ENCODE results near the gene SUGCT. TPM values are rescaled to one million over a fixed set of nuclear protein-coding genes. Genes with fewer than 3 reads are reported as not detected.

Gene SUGCT
- total RNA-seq, 1 donor, result 6.7 TPM

DNA sequence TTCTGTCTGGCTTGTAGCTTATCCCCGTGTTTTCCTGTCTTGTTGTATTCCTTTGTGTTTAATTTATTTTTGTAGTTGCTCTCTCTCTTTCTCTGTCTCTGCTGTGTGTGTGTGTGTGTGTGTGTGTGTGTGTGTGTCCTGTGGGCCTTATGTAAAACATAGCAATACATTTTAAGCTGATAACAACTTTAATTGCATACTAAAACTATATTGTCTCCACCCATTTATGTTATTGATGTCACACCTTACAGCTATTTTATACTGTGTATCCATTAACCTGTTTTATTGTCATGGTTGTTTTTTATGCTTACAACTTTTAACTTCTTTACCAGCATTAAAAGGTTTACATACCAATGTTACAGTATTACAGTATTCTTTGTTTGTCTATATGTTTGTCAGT is 293.6 kb downstream of the SUGCT start:
- no peak for DNase-seq (ENCODE audit: low read depth)
- TF ChIP-seq, protein P1, sequence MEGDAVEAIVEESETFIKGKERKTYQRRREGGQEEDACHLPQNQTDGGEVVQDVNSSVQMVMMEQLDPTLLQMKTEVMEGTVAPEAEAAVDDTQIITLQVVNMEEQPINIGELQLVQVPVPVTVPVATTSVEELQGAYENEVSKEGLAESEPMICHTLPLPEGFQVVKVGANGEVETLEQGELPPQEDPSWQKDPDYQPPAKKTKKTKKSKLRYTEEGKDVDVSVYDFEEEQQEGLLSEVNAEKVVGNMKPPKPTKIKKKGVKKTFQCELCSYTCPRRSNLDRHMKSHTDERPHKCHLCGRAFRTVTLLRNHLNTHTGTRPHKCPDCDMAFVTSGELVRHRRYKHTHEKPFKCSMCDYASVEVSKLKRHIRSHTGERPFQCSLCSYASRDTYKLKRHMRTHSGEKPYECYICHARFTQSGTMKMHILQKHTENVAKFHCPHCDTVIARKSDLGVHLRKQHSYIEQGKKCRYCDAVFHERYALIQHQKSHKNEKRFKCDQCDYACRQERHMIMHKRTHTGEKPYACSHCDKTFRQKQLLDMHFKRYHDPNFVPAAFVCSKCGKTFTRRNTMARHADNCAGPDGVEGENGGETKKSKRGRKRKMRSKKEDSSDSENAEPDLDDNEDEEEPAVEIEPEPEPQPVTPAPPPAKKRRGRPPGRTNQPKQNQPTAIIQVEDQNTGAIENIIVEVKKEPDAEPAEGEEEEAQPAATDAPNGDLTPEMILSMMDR (IDR thresholded peaks at IDR 0.05; ENCODE audit: insufficient read depth, low read length), result no peak
- no peak overlapping the region for H3K4me3 ChIP-seq (ENCODE audit: low read depth, low read length)

- no peak overlapping the region for H3K4me3 ChIP-seq (ENCODE audit: low read depth, low read length)
- TF ChIP-seq, protein P1 (IDR thresholded peaks at IDR 0.05; ENCODE audit: insufficient read depth, low read length), result no peak
- peak; percentile 59 for DNase-seq (ENCODE audit: low read depth)
These were observed 295.0 kb downstream of the SUGCT start for GRCh38 chr7:40429826-40430225.

GRCh38 chr7:40432046-40432445 is 297.2 kb downstream of the SUGCT start:
- no peak for DNase-seq (ENCODE audit: low read depth)
- TF ChIP-seq, protein P1 (IDR thresholded peaks at IDR 0.05; ENCODE audit: insufficient read depth, low read length), result no peak
- no peak overlapping the region for H3K4me3 ChIP-seq (ENCODE audit: low read depth, low read length)

- TF ChIP-seq, protein P1 (IDR thresholded peaks at IDR 0.05; ENCODE audit: insufficient read depth, low read length), result no peak
- DNase-seq (ENCODE audit: low read depth), result peak; percentile 63
- H3K4me3 ChIP-seq (ENCODE audit: low read depth, low read length), result no peak overlapping the region
These were observed 301.9 kb downstream of the SUGCT start for GRCh38 chr7:40436710-40437109.

GRCh38 chr7:40437498-40437897 is 302.7 kb downstream of the SUGCT start:
- DNase-seq (ENCODE audit: low read depth), result peak; percentile 91
- no peak overlapping the region for H3K4me3 ChIP-seq (ENCODE audit: low read depth, low read length)
- TF ChIP-seq, protein P1 (IDR thresholded peaks at IDR 0.05; ENCODE audit: insufficient read depth, low read length), result no peak

DNA sequence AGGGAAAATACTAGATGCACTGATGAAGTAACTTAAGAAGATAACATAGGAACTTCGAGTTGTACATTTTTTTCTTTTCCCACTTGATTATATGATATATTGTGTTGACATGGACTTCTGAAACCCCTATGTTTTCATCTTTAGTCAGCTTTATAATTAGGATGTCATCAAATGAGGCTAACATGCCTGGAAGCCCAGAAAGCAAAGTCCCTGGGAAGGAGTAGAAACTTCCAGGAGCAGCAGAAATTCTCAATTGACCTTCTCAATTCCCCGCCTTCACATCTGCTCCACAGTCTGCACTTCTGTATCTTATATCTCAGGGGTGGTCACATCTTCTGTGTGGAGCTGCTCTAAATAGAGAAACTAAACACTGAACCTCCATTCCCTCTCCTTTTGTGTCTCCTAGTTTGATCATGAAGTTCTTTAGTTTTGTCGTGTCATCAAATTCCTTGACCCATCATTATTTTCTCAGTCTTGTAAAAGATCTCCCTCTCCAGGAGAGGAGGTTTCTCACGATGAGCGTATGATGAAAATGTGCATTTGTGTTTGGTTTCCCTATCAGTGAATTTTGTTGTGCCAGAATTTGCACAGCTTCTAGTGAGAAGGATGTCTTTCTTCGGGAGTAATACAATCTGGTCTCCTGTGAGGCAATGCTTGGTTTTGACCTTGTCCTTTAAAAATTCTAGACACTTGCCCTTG is 303.3 kb downstream of the SUGCT start:
- no peak for DNase-seq (ENCODE audit: low read depth)
- no peak overlapping the region for H3K4me3 ChIP-seq (ENCODE audit: low read depth, low read length)
- TF ChIP-seq, protein P1 (IDR thresholded peaks at IDR 0.05; ENCODE audit: insufficient read depth, low read length), result no peak

GRCh38 chr7:40439686-40440085 is 304.9 kb downstream of the SUGCT start:
- DNase-seq (ENCODE audit: low read depth), result no peak
- no peak overlapping the region for H3K4me3 ChIP-seq (ENCODE audit: low read depth, low read length)
- TF ChIP-seq, protein P1 (IDR thresholded peaks at IDR 0.05; ENCODE audit: insufficient read depth, low read length), result no peak
